ENCODE measurements around the gene PF4V1.

PF4V1 gene

DNA sequence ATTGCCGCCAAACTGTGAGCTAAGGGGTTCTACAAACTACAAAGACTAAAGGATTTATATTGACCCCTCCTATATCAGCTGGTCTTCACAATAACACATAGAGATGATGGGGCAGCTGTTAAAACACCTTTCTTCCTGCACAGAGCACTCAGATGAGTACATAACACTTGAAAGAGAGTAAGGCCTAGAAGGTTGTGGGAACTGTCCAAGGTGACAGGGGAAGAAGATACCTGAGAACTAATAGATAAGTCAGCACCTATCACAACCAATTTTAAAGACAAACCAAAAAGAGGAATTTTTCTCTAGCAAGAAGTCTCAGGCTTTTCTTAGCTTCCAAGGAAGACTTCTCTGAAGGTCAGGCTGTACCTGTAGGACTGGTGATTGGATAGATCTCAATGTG is 35.8 kb upstream of the PF4V1 start:
- ChIA-PET POLR2A (no interaction called here), CTCF (interaction anchor here (1.0 kb wide), 1 partner anchor 12 kb away, joined by 4 read pairs; no protein-coding TSS in a partner anchor)
- TF ChIP-seq CTCF (IDR thresholded peaks at IDR 0.05; ENCODE audit: control extremely low read depth, extremely low read depth, low read depth, missing control alignments) = no peak
- no peak for DNase-seq (ENCODE audit: extremely low spot score)

DNA sequence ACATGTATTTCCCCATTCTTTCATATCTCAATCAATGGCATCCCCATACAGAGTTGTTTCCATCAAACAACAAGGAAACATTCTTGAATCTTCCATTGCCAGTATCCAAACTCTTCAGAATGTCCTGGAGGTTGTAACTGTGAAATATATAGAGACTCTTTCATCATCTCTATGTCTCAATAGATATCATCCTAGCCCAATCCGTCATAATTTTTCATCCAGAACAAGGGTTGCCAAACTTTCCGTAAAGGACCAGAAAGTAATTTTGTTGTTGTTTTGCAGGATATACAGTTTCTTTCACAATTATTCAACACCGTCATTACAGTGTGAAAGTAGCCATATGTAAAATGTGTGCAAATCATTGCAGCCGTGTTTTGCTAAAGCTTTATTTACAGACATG is 31.8 kb upstream of the PF4V1 start:
- no peak for TF ChIP-seq CTCF (IDR thresholded peaks at IDR 0.05; ENCODE audit: control extremely low read depth, extremely low read depth, low read depth, missing control alignments)
- CTCF ChIA-PET = no interaction called here
- DNase-seq (ENCODE audit: extremely low spot score) = no peak
- POLR2A ChIA-PET = no interaction called here

DNA sequence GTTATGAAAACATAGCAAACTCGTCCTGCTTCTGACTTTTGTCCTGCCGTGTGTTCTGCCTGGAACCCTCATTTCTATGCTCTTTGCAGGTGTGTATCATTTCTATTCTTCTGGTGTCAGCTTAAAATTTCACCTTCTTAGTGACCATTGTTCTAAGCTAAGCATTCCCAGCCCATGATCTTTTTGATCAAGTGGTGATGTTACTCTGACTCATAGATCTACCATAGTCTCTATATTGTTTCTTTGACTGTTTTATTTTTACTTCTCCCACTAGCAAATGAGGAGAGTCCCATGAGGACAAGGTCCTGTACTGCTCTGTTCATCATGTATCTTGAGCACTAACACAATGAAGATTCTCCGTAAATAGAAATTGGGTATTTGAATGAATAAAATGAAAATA is 30.7 kb upstream of the PF4V1 start:
- DNase-seq (ENCODE audit: extremely low spot score) = no peak
- TF ChIP-seq CTCF (IDR thresholded peaks at IDR 0.05; ENCODE audit: control extremely low read depth, extremely low read depth, low read depth, missing control alignments) = no peak
- ChIA-PET CTCF (no interaction called here), POLR2A (no interaction called here)

- ChIA-PET POLR2A (no interaction called here), CTCF (no interaction called here)
- TF ChIP-seq CTCF (IDR thresholded peaks at IDR 0.05; ENCODE audit: control extremely low read depth, extremely low read depth, low read depth, missing control alignments) = no peak
- DNase-seq (ENCODE audit: extremely low spot score) = no peak
Measured at GRCh38 chr4:73822812-73823504, 30.1 kb upstream of the PF4V1 start.

GRCh38 chr4:73823760-73824159 is 29.3 kb upstream of the PF4V1 start:
- CTCF ChIA-PET = no interaction called here
- POLR2A ChIA-PET = no interaction called here
- TF ChIP-seq CTCF (IDR thresholded peaks at IDR 0.05; ENCODE audit: control extremely low read depth, extremely low read depth, low read depth, missing control alignments) = no peak
- no peak for DNase-seq (ENCODE audit: extremely low spot score)

DNA sequence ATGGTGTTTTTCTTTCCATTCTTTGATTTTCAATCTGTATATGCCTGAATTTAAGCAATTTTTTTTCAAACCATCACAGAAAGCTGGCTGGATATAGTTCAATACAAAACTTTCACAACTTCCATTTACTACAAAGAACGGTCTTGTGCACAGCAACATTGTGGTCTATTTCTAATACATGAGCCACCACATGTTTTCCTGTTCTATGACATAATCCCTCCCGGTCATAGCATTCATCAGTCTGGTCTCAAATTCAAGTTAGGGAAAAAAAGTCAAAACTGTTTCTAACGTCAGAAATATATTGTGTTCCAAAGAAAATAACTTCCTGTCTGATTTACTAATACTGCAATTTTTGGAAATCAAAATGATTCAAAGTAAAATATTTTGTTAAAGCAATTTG is 24.1 kb upstream of the PF4V1 start:
- no peak for DNase-seq (ENCODE audit: extremely low spot score)
- POLR2A ChIA-PET = no interaction called here
- CTCF ChIA-PET = no interaction called here
- TF ChIP-seq CTCF (IDR thresholded peaks at IDR 0.05; ENCODE audit: control extremely low read depth, extremely low read depth, low read depth, missing control alignments) = no peak

DNA sequence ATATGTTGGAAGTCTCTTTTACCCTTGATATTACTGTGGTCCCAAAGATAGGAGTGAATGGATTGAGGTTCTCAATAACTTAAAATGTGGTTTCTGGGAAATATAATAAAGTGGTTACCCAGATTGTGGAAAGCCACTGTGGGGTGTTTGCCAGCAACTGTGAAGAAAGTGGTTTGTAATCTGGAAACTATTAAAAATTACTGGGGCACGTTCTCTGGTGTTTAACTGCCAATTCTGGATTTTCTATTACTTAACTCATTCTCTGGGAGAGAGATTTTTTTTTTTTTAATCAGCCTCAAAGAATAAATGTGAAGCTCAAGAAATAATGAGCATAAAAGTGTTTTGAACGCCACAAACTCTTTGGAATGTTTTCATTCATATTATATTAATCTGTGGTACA is 21.5 kb upstream of the PF4V1 start:
- CTCF ChIA-PET = no interaction called here
- POLR2A ChIA-PET = no interaction called here
- DNase-seq (ENCODE audit: extremely low spot score) = no peak
- no peak for TF ChIP-seq CTCF (IDR thresholded peaks at IDR 0.05; ENCODE audit: control extremely low read depth, extremely low read depth, low read depth, missing control alignments)

Data from GM10248 (cell line).